GM21528 (cell line): Measurements from ENCODE around the gene HPD.
A peak's percentile ranks its signal among the peaks of the same experiment; 100 is the strongest.
"Not testable (repeated sequence)": the region's sequence is repeated elsewhere in the genome, so short reads cannot be mapped to it uniquely, and the experiment has no call there.

Experiments
- ATAC-seq: cut with Tn5 transposase; IDR thresholded peaks from one replicate; pipeline ENCODE4 v1.9.1; 2021; ENCODE audit warnings: mild to moderate bottlenecking, moderate library complexity; ENCODE audit not compliant: unreplicated experiment, low FRiP score

The HPD gene

GRCh38 chr12:121858662-121859572, at the start of gene HPD:
TSS of gene HPD (minus strand) at chr12:121858859. CDS start at chr12:121858823, 36 bp downstream.
- no peak for ATAC-seq

GRCh38 chr12:121905746-121906145, 47.1 kb upstream of the HPD start:
- ATAC-seq, result no peak

- ATAC-seq, result no peak
Measured at GRCh38 chr12:121903202-121903601, 44.5 kb upstream of the HPD start.

DNA sequence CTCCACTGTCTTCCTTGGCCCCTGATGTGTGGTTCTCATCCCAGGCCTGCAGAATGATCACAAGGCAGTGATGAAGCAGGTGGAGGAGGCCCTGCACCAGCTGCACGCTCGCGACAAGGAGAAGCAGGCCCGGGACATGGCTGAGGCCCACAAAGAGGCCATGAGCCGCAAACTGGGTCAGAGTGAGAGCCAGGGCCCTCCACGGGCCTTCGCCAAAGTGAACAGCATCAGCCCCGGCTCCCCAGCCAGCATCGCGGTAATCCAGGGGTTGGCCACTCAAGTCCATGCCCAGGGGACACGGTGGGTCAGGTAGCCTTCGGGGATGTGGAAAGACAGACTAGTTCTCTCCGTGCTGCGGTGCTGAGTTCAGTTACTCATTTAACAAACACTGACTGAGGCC, 40.9 kb upstream of the HPD start:
- ATAC-seq, result no peak

- ATAC-seq, result no peak
Measured at GRCh38 chr12:121898287-121898686, 39.6 kb upstream of the HPD start.

DNA sequence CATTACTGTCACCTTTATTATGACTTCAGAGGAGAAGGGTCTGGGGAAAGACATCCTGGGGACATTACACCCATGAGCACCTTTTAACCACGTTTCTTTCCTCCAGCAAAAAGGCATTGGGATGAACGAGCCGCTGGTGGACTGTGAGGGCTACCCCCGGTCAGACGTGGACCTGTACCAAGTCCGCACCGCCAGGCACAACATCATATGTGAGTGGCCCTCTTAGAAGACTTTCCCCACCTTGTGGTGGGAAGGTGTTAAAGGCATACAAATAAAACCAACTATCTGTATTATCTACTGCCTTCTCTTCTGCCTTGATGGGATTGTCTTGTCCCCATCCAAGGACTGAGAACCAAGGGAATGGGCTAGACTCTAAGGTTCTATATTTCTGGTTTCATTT, 36.0 kb upstream of the HPD start:
- no peak for ATAC-seq

- ATAC-seq, result no peak
Measured at GRCh38 chr12:121893961-121894460, 35.4 kb upstream of the HPD start.

DNA sequence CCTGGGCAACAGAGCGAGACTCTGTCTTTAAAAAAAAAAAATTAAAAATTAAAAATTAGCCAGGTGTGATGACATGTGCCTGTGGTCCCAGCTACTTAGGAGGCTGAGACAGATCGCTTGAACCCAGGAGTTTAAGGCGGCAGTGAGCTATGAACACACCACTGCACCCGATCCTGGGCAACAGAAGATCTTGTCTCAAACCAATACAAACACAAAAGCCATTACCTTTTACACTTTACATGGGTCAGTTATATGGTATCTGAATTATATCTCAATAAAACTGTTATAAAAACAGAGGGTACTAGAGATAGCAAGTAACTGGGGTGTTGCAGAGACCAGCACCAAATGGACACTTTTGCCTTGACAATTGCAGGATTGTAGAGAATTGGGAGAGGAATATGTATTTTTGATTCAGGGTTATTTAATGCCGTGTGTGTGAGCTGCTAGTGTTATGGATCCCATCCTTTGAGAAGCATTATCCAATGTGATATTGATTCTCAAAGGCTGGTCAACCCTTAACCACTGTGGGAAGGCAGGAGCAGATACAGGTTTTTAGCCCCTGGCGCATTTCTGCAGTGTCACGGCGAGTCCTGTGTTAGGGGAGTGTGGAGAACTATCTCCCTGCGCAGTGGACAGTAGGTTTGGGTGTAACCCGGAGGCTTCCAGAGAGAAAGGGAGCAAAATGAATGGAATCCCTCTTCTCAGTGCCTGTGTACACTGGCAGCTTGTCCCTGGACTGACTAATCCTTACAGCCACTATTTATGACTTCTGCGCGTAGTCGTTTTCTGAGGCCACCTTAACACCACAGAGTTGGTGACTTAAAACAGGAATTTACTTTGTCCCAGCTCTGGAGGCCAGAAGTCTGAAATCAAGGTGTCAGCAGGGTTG, 34.3 kb upstream of the HPD start:
- no peak for ATAC-seq

GRCh38 chr12:121889661-121890060, 31.0 kb upstream of the HPD start:
- not testable (repeated sequence) for ATAC-seq

- ATAC-seq, result no peak
Measured at GRCh38 chr12:121889274-121889624, 30.6 kb upstream of the HPD start.

DNA sequence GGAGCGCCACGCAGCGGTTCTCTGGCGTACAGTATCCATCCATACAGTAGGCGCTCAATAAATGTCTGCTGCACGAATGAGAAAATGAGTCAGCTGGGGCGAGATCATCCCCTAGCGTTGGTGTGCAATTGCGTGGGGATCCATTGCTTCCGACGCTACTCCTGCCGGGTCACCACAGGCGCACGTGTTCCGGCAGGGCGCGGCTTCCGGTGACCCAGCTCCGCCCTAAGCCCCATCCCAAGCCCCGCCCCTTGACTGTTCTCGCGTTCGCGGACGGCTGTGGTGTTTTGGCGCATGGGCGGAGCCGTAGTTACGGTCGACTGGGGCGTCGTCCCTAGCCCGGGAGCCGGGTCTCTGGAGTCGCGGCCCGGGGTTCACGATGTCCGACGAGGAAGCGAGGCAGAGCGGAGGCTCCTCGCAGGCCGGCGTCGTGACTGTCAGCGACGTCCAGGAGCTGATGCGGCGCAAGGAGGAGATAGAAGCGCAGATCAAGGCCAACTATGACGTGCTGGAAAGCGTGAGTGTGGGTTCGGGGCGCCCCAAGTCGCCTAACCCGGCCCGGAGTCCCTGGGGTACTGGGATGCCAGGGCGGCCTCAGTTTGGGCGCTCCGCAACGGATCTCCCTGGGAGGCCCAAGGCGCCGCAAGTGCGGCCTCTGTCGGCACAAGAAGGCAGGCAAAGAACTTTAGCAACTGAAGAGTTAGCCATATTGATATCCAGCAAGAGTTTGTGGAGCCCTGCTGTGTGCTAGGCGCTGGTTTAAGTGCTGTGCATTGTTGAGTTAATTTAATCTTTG, 30.0 kb upstream of the HPD start, which contains the start of gene PSMD9:
PSMD9 (plus strand) TSS at position 313 of the 796 bp plus-strand sequence; CDS start at position 380, 67 bp downstream.
- peak; percentile 82 for ATAC-seq

DNA sequence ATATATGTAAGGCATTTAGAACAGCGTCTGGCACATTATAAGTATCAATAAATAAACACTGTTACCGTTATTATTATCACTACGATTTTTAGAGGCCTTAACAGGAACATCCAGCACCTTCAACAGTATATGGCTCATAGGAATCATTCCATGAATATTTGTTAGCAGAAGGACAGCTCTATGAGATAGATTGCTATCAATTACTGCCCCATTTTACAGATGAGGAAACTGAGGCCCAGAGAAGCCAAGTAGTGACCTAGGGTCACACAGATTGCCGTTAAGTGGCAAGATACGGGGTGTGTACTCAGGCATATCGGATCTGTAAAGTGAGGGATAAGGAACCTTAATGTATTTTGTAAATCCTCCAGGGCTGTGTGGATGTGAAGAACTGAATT, 29.4 kb upstream of the HPD start:
- ATAC-seq, result no peak

- ATAC-seq, result not testable (repeated sequence)
Measured at GRCh38 chr12:121885129-121885528, 26.5 kb upstream of the HPD start.

DNA sequence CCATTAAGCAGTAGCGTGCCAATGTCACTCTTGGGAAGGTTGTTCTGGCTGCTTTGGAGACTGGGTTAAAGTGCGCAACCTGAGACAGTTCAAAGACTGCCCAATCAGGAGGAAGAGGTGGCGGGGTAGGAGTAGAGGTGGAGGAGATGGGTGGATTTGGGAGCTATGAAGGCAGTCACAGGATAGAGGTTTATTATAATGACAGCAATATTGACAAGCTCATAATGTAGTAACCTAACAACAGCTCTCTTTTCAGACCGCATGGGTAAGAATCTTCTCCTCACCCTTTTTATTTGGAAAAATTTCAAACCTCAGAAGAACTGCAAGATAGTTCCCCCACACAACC, 24.6 kb upstream of the HPD start:
- no peak for ATAC-seq

GRCh38 chr12:121876080-121876447, 17.4 kb upstream of the HPD start:
- not testable (repeated sequence) for ATAC-seq

- no peak for ATAC-seq
Measured at GRCh38 chr12:121875582-121875981, 16.9 kb upstream of the HPD start.

DNA sequence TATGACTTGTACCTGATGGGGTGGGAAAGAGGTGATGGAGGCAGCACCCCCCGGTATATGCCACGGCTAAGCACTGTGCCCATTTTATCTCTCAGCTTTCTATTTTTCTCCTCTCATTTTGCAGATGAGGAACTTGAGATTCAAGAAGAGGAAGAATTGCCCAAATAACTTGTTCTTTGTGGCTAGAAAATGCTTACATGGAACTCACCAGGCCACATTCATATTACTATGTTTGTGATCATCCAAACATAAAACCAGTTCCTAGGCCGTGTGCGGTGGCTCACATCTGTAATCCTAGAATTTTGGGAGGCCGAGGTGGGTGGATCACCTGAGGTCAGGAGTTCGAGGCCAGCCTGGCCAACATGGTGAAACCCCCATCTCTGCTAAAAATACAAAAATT, 15.4 kb upstream of the HPD start:
- ATAC-seq, result no peak

DNA sequence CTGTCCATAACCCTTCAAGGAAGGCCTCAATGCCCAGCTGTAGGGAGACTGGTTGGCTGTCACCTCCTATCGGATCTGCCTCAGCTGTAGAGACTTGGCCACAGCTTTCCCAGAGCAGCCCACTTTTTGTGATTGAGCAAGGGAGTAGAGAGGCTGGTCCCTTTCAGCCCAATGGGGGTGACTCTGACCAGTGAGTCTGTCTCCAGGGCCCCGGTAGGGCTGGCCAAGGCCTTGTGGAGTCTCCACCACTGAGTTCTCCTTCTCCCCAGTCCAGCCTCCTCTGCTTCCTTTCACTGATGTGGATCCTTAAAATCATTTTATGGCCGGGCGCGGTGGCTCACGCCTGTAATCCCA, 14.5 kb upstream of the HPD start:
- ATAC-seq, result no peak

DNA sequence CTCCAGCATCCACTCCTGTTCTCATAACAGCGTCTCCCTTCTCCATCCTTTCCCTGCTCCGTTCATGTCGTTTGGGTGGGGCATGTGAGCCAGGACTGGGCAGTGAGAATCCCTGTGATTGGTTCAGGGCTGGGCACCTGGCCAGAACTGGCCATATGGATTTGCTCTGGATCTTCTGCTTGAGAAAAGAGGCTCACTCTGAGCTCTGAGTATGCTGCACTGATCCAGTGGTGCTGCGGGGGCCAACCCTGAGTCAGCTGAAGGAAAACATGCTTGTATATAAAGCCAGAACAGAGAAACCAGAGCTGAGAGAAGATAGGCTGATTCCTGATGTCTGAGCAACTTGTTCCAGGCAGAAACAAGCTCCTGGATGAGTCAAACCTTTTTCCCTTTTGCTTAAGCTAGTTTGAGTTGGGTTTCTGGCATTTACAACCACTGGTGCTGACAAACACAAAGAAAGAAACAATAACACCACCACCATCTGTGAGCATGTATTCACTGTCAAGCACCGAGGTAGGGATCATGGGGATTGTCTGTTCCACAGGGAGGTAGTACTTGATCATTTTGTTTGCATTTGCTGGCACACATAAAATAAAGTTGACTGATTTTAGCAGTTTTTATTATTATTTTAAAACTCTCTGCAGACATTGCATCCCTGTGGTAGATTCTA, 14.0 kb upstream of the HPD start:
- no peak for ATAC-seq

GRCh38 chr12:121871467-121871866, 12.8 kb upstream of the HPD start:
- ATAC-seq, result no peak
